Suprapubic skin (tissue), 3 donors: ENCODE measurements around the gene MXD3.

Source experiments
- CTCF ChIP-seq, 2 donors: fragments of 200-600 bp in 1 of 2; fragments of 450-650 bp in 1 of 2; sonication (generic) in 1 of 2; IDR thresholded peaks; one replicate each; pipeline ENCODE4 v1.5.1; 2016 to 2019; ENCODE audit warnings: antibody characterized with exemption in 2 of 2, mild to moderate bottlenecking in 1 of 2, moderate library complexity in 1 of 2
- POLR2AphosphoS5 ChIP-seq, 3 donors: sonication (generic); formaldehyde crosslinking; IDR thresholded peaks; one replicate each; pipeline ENCODE4 v1.6.1; 2017; ENCODE audit warnings: antibody characterized with exemption in 3 of 3

- no peak for TF ChIP-seq CTCF (IDR thresholded peaks at IDR 0.05)
- no peak for TF ChIP-seq POLR2AphosphoS5 (IDR thresholded peaks at IDR 0.05)
Observed at GRCh38 chr5:177269232-177269895, 42.3 kb downstream of the MXD3 start.
